Measurements from ENCODE around the gene COL25A1.

DNA sequence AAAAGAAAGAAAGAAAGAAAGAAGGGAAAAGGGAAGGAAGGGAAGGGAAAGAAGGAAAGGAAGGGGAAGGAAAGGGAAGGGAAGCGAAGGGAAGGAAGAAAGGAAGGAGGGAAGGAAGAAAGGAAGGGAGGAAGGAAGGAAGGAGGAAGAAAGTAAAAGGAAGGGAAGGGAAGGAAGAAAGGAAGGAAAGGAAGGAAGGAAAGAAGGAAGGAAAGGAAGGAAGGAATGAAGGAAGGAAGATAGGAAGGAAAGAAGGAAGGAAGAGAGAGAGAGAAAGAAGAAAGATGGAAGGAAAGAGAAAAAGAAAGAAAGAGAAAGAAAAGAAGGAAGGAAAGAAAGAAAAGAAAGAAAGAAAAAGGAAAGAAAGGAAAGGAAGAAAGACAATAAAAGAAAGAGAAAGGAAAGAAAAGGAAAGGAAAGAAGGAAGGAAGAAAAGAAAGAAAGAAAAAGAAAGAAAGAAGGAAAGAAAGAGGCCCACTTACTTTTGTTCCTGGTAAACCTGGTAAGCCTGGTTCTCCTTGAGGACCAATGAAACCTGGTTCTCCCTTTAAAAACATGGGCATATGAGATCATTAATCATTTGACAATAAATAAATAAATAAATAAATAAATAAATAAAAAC lies 433.7 kb downstream of the COL25A1 start:
- TF ChIP-seq CTCF (IDR thresholded peaks at IDR 0.05; ENCODE audit: low read depth, low read length), result no peak
- TF ChIP-seq POLR2A (IDR thresholded peaks at IDR 0.05; ENCODE audit: extremely low read depth, insufficient read length), result no peak
- TF ChIP-seq MAX (IDR thresholded peaks at IDR 0.05; ENCODE audit: low read depth, low read length), result no peak
- TF ChIP-seq MYC (IDR thresholded peaks at IDR 0.05; ENCODE audit: low read depth, low read length), result no peak

All from NB4 (cell line).